GM19193 (cell line): ENCODE measurements around the gene DAND5.

ENCODE experiments used
- POLR2A ChIP-seq: IDR thresholded peaks from 4 replicates; pipeline ENCODE4 v1.6.1; 2011; ENCODE audit not compliant: insufficient read depth, insufficient read length; ENCODE audit errors: extremely low read depth

The DAND5 gene

GRCh38 chr19:12995596-12996405 lies 26.4 kb downstream of the DAND5 start:
- TF ChIP-seq POLR2A = no peak

- TF ChIP-seq POLR2A = no peak
These were observed 27.2 kb downstream of the DAND5 start for GRCh38 chr19:12996406-12997094.

GRCh38 chr19:12997179-12997966 lies 28.0 kb downstream of the DAND5 start:
- TF ChIP-seq POLR2A = no peak

- no peak for TF ChIP-seq POLR2A
These were observed 28.9 kb downstream of the DAND5 start for GRCh38 chr19:12997967-12998940.

- no peak for TF ChIP-seq POLR2A
These were observed 31.8 kb downstream of the DAND5 start for GRCh38 chr19:13001166-13001501.

- no peak for TF ChIP-seq POLR2A
These were observed 32.3 kb downstream of the DAND5 start for GRCh38 chr19:13001502-13002165.

- TF ChIP-seq POLR2A = no peak
These were observed 33.0 kb downstream of the DAND5 start for GRCh38 chr19:13002166-13002898.

GRCh38 chr19:13003081-13003480 lies 33.7 kb downstream of the DAND5 start:
- no peak for TF ChIP-seq POLR2A

- TF ChIP-seq POLR2A = no peak
These were observed 34.9 kb downstream of the DAND5 start for GRCh38 chr19:13004273-13004672.

GRCh38 chr19:13005253-13005652 lies 35.9 kb downstream of the DAND5 start:
- TF ChIP-seq POLR2A = no peak

- no peak for TF ChIP-seq POLR2A
These were observed 36.5 kb downstream of the DAND5 start for GRCh38 chr19:13005861-13006370.

GRCh38 chr19:13006431-13007281 lies 37.3 kb downstream of the DAND5 start:
- TF ChIP-seq POLR2A = no peak
